Natural killer cell (primary cell): ENCODE measurements around the gene TFCP2L1. TPM values are rescaled to one million over a fixed set of nuclear protein-coding genes. Genes with fewer than 3 reads are reported as not detected.

Experiments used
- ATAC-seq, 3 donors: fragments of 150-1000 bp in 2 of 3; fragments of 200-7000 bp in 1 of 3; cut with Tn5 transposase; 1 replicate in 1 of 3; 2 replicates in 2 of 3; pipeline ENCODE4 v1.10.0; 2021; ENCODE audit warnings: mild to moderate bottlenecking in 2 of 3, moderate library complexity in 2 of 3
- DNase-seq, 2 donors: peaks; one replicate each; pipeline versions ENCODE4 v3.0.0 to v3.0.0-alpha.2; 2013 to 2021; ENCODE audit warnings: mixed read lengths in 1 of 2
- H3K27ac ChIP-seq: one replicate; pipeline ENCODE4 v1.5.1; 2013; ENCODE audit warnings: mild to moderate bottlenecking, low read length
- H3K27me3 ChIP-seq: one replicate; pipeline ENCODE4 v1.6.1; 2013; ENCODE audit warnings: low read length; ENCODE audit not compliant: control insufficient read depth, insufficient read depth
- H3K36me3 ChIP-seq: one replicate; pipeline ENCODE4 v1.6.1; 2013; ENCODE audit warnings: low read length; ENCODE audit not compliant: control insufficient read depth, insufficient read depth
- H3K4me1 ChIP-seq: one replicate; pipeline ENCODE4 v1.6.1; 2013; ENCODE audit warnings: low read length; ENCODE audit not compliant: control insufficient read depth, insufficient read depth
- H3K4me3 ChIP-seq: one replicate; pipeline ENCODE4 v1.5.1; 2013; ENCODE audit warnings: low read length
- H3K9me3 ChIP-seq: one replicate; pipeline ENCODE4 v1.6.1; 2013; ENCODE audit warnings: low read length; ENCODE audit not compliant: control insufficient read depth, insufficient read depth
- H3K27ac Mint-ChIP-seq, 2 donors: one replicate each; pipeline ENCODE4 v1.8.0; 2022; ENCODE audit warnings: mild to moderate bottlenecking in 2 of 2, mixed read lengths in 2 of 2, moderate library complexity in 1 of 2
- H3K27me3 Mint-ChIP-seq, 2 donors: one replicate each; pipeline ENCODE4 v1.8.0; 2022; ENCODE audit warnings: low read depth in 2 of 2, mixed read lengths in 2 of 2
- H3K36me3 Mint-ChIP-seq: one replicate; pipeline ENCODE4 v1.8.0; 2022; ENCODE audit warnings: mixed read lengths
- H3K4me1 Mint-ChIP-seq, 2 donors: one replicate each; pipeline ENCODE4 v1.8.0; 2022; ENCODE audit warnings: mixed read lengths in 2 of 2
- H3K4me3 Mint-ChIP-seq: one replicate; pipeline ENCODE4 v1.8.0; 2022; ENCODE audit warnings: mild to moderate bottlenecking, moderate library complexity, mixed read lengths
- H3K9me3 Mint-ChIP-seq, 2 donors: one replicate each; pipeline ENCODE4 v1.8.0; 2022; ENCODE audit warnings: mixed read lengths in 2 of 2
- WGBS: methylation state at CpG from one replicate; pipeline ENCODE4 v1.1.7; 2013; ENCODE audit warnings: missing lambda C conversion rate; ENCODE audit not compliant: insufficient coverage; 5-methylcytosine and 5-hydroxymethylcytosine counted together
- intact Hi-C: fragments of 100-400 bp; cut with micrococcal nuclease; formaldehyde crosslinking; loops from one replicate; pipeline ENCODE4 v1.14.2; 2022
- total RNA-seq, 4 donors: library from RNA; stranded (reverse); fragments of 120-200 nt in 1 of 4; gene quantifications; one replicate each; pipeline versions ENCODE4 v1.2.3 to v1.2.4, GENCODE V29; 2013 to 2022
- TF ChIP-seq, protein P1 (sequence below): fragments of 200-600 bp; IDR thresholded peaks from one replicate; pipeline ENCODE4 v1.8.0; 2022; ENCODE audit warnings: antibody characterized with exemption

Gene TFCP2L1
- total RNA-seq, 3 donors from 2014 or later (not counting 1 experiment from before 2014, with no cell fraction given) = 0.72 to 1.8 (median 0.85) TPM

GRCh38 chr2:121211251-121211650 is 73.8 kb downstream of the TFCP2L1 start:
- intact Hi-C loops = no loop called here
- H3K4me3 Mint-ChIP-seq = no peak overlapping the region
- peaks cover 0 to 2% of the 10 kb centered on the region in 2 donors for H3K27me3 Mint-ChIP-seq
- no peak for DNase-seq
- no peak overlapping the region for H3K4me3 ChIP-seq
- H3K27ac ChIP-seq = no peak overlapping the region
- H3K36me3 ChIP-seq = no peaks in the 10 kb centered on the region
- no peaks in the 10 kb centered on the region for H3K9me3 ChIP-seq
- H3K27ac Mint-ChIP-seq = no peak overlapping the region
- no peak for ATAC-seq
- TF ChIP-seq, protein P1, sequence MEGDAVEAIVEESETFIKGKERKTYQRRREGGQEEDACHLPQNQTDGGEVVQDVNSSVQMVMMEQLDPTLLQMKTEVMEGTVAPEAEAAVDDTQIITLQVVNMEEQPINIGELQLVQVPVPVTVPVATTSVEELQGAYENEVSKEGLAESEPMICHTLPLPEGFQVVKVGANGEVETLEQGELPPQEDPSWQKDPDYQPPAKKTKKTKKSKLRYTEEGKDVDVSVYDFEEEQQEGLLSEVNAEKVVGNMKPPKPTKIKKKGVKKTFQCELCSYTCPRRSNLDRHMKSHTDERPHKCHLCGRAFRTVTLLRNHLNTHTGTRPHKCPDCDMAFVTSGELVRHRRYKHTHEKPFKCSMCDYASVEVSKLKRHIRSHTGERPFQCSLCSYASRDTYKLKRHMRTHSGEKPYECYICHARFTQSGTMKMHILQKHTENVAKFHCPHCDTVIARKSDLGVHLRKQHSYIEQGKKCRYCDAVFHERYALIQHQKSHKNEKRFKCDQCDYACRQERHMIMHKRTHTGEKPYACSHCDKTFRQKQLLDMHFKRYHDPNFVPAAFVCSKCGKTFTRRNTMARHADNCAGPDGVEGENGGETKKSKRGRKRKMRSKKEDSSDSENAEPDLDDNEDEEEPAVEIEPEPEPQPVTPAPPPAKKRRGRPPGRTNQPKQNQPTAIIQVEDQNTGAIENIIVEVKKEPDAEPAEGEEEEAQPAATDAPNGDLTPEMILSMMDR = no peak
- no peaks in the 10 kb centered on the region for H3K4me1 ChIP-seq
- 72% methylated on average over 4 of the region's 5 CpGs for WGBS
- H3K27me3 ChIP-seq = no peaks in the 10 kb centered on the region
- no peaks in the 10 kb centered on the region for H3K9me3 Mint-ChIP-seq
- H3K4me1 Mint-ChIP-seq = no peaks in the 10 kb centered on the region
- H3K36me3 Mint-ChIP-seq = no peaks in the 10 kb centered on the region

- Histone ChIP-seq H3K27me3 (no peaks in the 10 kb centered on the region), H3K36me3 (no peaks in the 10 kb centered on the region), H3K4me1 (no peaks in the 10 kb centered on the region), H3K4me3 (no peak overlapping the region), H3K9me3 (no peaks in the 10 kb centered on the region), H3K27ac (no peak overlapping the region)
- no peaks in the 10 kb centered on the region for H3K36me3 Mint-ChIP-seq
- no peak for ATAC-seq
- TF ChIP-seq, protein P1 = no peak
- H3K4me1 Mint-ChIP-seq = no peaks in the 10 kb centered on the region
- H3K4me3 Mint-ChIP-seq = no peak overlapping the region
- 80% methylated on average over 8 of the region's 8 CpGs for WGBS
- peaks cover 0 to 2% of the 10 kb centered on the region in 2 donors for H3K27me3 Mint-ChIP-seq
- DNase-seq = no peak
- no peak overlapping the region for H3K27ac Mint-ChIP-seq
- intact Hi-C loops = no loop called here
- no peaks in the 10 kb centered on the region for H3K9me3 Mint-ChIP-seq
Measured at GRCh38 chr2:121210691-121211090, 74.3 kb downstream of the TFCP2L1 start.

GRCh38 chr2:121209014-121209610 is 75.9 kb downstream of the TFCP2L1 start:
- TF ChIP-seq, protein P1 = no peak
- no peaks in the 10 kb centered on the region for H3K36me3 Mint-ChIP-seq
- no peak overlapping the region for H3K4me3 ChIP-seq
- H3K4me3 Mint-ChIP-seq = no peak overlapping the region
- ATAC-seq (no peak), DNase-seq (no peak)
- no peaks in the 10 kb centered on the region for H3K4me1 ChIP-seq
- H3K9me3 ChIP-seq = no peaks in the 10 kb centered on the region
- no peaks in the 10 kb centered on the region for H3K36me3 ChIP-seq
- H3K9me3 Mint-ChIP-seq = no peaks in the 10 kb centered on the region
- H3K27me3 Mint-ChIP-seq = no peaks in the 10 kb centered on the region
- H3K27me3 ChIP-seq = no peaks in the 10 kb centered on the region
- no peak overlapping the region for H3K27ac ChIP-seq
- intact Hi-C loops = no loop called here
- H3K27ac Mint-ChIP-seq = no peak overlapping the region
- WGBS = 89% methylated on average over 11 of the region's 13 CpGs
- no peaks in the 10 kb centered on the region for H3K4me1 Mint-ChIP-seq

DNA sequence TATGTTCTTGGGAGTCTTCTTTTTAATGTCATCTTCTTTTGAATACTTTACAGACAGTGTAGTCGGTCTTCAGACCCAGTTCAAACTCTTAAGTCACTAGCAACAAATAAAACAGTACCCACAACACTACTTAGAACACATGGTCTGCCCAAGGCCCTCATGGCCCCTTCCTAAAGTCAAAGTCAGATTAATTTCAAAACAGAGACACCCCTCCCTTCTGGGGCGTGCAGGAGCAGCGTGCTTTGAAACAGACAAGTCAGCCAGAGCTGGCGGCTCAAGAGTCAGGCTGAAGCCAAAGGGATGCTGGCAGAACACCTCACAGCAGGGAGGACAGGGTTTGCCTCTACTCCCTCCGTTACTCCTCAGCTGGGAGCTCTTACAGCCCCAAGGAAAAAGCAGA is 77.5 kb downstream of the TFCP2L1 start:
- 91% methylated on average over 5 of the region's 5 CpGs for WGBS
- H3K9me3 ChIP-seq = no peaks in the 10 kb centered on the region
- no peaks in the 10 kb centered on the region for H3K4me1 ChIP-seq
- intact Hi-C loops = no loop called here
- Mint-ChIP-seq H3K4me1 (no peaks in the 10 kb centered on the region), H3K27me3 (no peaks in the 10 kb centered on the region), H3K9me3 (no peaks in the 10 kb centered on the region), H3K4me3 (no peak overlapping the region), H3K27ac (no peak overlapping the region), H3K36me3 (no peaks in the 10 kb centered on the region)
- no peaks in the 10 kb centered on the region for H3K36me3 ChIP-seq
- DNase-seq (no peak), ATAC-seq (no peak)
- no peaks in the 10 kb centered on the region for H3K27me3 ChIP-seq
- no peak overlapping the region for H3K27ac ChIP-seq
- TF ChIP-seq, protein P1 = no peak
- H3K4me3 ChIP-seq = no peak overlapping the region
